Measurements from ENCODE around the gene EPHA2. TPM values are rescaled to one million over a fixed set of nuclear protein-coding genes. Genes with fewer than 3 reads are reported as not detected.

EPHA2 gene
- total RNA-seq, 1 donor from 2014 or later = 144 TPM

- DNase-seq (ENCODE audit: low read depth) = no peak
- FAIRE-seq = no peak
- H3K4me3 ChIP-seq (ENCODE audit: low read depth, low read length) = no peak overlapping the region
- no peaks in the 10 kb centered on the region for H3K27me3 ChIP-seq (ENCODE audit: control insufficient read depth, insufficient read depth, low read length)
- no peak for TF ChIP-seq CTCF (IDR thresholded peaks at IDR 0.05; ENCODE audit: insufficient read depth, low read length, severe bottlenecking)
- no peaks in the 10 kb centered on the region for H3K36me3 ChIP-seq (ENCODE audit: control insufficient read depth, insufficient read depth, low read length)
These were observed 6.4 kb upstream of the EPHA2 start for GRCh38 chr1:16162163-16162822.

GRCh38 chr1:16161717-16162116 lies 5.8 kb upstream of the EPHA2 start:
- TF ChIP-seq CTCF (IDR thresholded peaks at IDR 0.05; ENCODE audit: insufficient read depth, low read length, severe bottlenecking) = no peak
- Histone ChIP-seq H3K4me3 (ENCODE audit: low read depth, low read length) (no peak overlapping the region), H3K36me3 (ENCODE audit: control insufficient read depth, insufficient read depth, low read length) (no peaks in the 10 kb centered on the region), H3K27me3 (ENCODE audit: control insufficient read depth, insufficient read depth, low read length) (no peaks in the 10 kb centered on the region)
- no peak for FAIRE-seq
- DNase-seq (ENCODE audit: low read depth) = no peak

- H3K4me3 ChIP-seq (ENCODE audit: low read depth, low read length) = no peak overlapping the region
- no peaks in the 10 kb centered on the region for H3K27me3 ChIP-seq (ENCODE audit: control insufficient read depth, insufficient read depth, low read length)
- FAIRE-seq (peak; percentile 89), DNase-seq (ENCODE audit: low read depth) (peak; percentile 97)
- TF ChIP-seq CTCF (IDR thresholded peaks at IDR 0.05; ENCODE audit: insufficient read depth, low read length, severe bottlenecking) = no peak
- H3K36me3 ChIP-seq (ENCODE audit: control insufficient read depth, insufficient read depth, low read length) = no peaks in the 10 kb centered on the region
These were observed 3.3 kb upstream of the EPHA2 start for GRCh38 chr1:16158993-16159831.

GRCh38 chr1:16158025-16158424 lies 2.2 kb upstream of the EPHA2 start:
- Histone ChIP-seq H3K27me3 (ENCODE audit: control insufficient read depth, insufficient read depth, low read length) (no peaks in the 10 kb centered on the region), H3K4me3 (ENCODE audit: low read depth, low read length) (no peak overlapping the region), H3K36me3 (ENCODE audit: control insufficient read depth, insufficient read depth, low read length) (peaks cover 1% of the 10 kb centered on the region)
- FAIRE-seq (no peak), DNase-seq (ENCODE audit: low read depth) (no peak)
- no peak for TF ChIP-seq CTCF (IDR thresholded peaks at IDR 0.05; ENCODE audit: insufficient read depth, low read length, severe bottlenecking)

- peak; percentile 83 for DNase-seq (ENCODE audit: low read depth)
- no peak for TF ChIP-seq CTCF (IDR thresholded peaks at IDR 0.05; ENCODE audit: insufficient read depth, low read length, severe bottlenecking)
- FAIRE-seq = no peak
- H3K4me3 ChIP-seq (ENCODE audit: low read depth, low read length) = no peak overlapping the region
- H3K36me3 ChIP-seq (ENCODE audit: control insufficient read depth, insufficient read depth, low read length) = peaks cover 9% of the 10 kb centered on the region
- H3K27me3 ChIP-seq (ENCODE audit: control insufficient read depth, insufficient read depth, low read length) = no peaks in the 10 kb centered on the region
These were observed 1.1 kb upstream of the EPHA2 start for GRCh38 chr1:16156848-16157495.
